Measurements from ENCODE around the gene TTC22.
A peak's percentile ranks its signal among the peaks of the same experiment; 100 is the strongest.

TTC22 gene

DNA sequence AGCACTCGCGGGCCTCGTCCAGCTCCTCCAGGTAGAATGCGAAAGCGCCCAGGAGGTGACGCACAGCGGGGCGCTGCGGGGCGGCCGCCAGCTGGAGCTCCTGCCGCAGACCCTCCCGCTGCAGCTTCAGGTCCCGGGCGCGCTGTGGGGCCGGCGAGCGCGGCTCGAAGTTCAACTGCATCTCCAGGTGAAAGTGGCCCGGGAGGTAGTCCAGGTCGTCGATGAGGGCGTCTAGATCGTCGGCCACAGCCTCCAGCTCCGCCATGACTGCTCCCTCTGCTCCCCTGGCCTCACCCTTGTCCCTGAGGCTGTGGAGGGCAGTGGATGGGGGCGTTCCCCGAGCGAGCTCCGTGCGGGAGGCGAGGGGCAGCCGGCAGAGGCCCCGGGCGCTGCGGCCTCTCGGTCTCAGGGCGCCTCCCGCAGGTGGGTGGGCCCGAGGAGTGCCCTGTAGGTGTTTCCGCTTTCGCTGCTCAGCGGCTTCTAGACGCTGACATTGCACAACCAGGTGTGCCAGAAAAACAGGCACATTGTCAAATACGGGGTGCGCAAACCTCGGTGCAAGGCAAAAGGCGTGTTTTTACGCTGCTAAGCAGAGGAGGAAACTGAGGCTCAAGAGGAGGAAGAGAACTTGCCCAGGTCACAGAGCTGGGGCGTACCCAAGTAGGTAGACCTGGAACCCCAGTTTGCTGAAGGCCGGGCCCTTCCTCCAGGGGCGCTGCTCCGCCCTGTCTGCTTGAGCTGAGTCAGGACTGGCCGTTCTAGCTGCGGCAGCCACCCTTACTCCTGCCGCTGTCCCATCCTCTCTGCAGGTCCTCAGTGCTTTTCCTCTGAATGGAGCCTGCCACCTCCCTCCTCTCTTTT, at the start of gene TTC22:
Gene TTC22, minus strand, starts transcription at position 425 of the 861 bp plus-strand sequence. Its CDS starts 160 bp downstream, at position 265.
- peak; percentile 68 for DNase-seq

DNA sequence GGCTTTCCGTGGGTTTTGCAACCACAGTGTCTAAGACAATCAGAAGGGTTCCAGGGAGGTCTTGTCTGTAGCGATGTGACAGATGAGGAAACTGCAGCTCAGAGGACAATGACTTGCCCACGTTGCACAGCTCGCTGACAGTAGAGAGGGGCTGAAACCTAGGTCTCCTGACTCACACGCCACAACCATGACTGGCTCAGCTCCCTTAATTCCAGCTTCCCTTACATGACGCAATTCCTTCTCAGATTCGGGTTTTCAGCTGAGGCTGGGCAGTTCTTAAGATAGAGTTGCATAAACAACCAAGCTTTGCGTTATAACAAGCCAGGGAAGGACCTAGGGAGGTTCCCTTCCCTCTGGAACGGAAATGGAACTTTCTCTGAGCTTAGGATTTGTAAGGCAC, 49.6 kb upstream of the TTC22 start:
- no peak for DNase-seq

DNA sequence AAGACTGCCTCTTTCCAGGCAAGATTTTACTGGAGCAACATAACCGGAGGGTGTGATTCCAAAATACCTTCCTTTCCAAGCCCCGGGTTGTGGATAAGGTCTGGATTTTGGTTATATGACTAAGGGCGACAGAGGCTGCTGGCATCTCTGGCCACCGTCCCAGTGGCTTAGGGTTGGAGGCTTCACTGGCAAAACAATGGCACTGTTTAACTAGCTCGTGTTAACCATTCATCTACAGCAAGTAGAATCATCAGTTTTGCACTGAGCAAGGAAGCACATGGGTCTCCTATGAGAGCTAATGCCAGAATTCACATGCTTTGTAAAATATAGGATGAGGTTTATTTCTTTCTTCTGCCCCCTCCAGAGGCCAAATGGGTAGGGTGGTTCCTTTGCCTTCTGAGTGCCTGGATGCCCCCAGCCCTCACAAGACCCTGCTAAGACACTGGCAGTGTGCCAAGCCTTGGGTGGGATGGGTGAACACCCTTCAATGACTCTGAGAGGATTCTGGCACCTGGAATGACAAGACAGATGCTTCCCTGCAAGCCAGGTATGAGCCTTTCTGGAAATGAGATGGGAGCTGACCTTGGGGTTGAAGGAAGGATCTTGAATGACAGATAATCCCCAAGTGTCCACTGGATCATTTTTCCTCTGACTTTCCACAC, 49.1 kb upstream of the TTC22 start:
- DNase-seq, result no peak

DNA sequence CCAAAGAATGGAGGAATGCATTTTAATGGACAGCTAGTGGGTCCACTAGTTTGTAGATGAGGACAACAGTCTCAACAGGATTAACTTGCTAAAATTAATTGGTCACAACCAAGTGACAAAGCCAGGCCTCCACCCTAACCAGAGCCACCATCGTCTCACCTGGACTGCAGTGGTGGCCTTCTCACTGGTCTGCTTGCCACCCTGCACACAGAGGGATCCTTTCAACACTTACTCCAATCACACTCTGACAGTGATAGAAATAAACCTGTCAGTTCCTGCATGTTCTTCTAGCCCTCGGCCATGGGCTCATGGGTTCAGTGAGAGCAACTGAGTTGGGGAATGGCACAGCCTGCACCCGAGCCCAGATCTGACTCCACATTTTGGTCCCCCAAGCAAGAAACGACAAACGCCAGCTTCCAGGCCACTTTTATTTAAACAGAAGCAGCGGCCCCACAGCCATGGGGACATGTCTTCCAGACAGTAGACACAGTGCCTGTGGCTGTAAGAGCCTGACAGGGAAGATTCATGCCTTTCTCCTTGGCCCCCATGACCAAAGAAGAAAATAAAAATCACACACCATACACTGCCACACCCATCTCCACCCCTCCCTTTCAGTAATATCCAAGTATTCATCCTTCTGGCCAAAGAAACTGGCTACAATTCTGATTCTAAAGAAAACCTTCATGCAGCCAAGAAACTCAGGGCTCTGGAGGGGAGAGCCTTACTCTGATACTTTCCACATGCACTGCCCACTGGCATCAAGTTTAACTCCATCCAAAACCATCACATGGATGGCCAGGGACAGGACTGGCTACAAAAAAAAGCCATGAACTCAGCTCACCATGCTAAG, 48.3 kb upstream of the TTC22 start:
- DNase-seq, result no peak

DNA sequence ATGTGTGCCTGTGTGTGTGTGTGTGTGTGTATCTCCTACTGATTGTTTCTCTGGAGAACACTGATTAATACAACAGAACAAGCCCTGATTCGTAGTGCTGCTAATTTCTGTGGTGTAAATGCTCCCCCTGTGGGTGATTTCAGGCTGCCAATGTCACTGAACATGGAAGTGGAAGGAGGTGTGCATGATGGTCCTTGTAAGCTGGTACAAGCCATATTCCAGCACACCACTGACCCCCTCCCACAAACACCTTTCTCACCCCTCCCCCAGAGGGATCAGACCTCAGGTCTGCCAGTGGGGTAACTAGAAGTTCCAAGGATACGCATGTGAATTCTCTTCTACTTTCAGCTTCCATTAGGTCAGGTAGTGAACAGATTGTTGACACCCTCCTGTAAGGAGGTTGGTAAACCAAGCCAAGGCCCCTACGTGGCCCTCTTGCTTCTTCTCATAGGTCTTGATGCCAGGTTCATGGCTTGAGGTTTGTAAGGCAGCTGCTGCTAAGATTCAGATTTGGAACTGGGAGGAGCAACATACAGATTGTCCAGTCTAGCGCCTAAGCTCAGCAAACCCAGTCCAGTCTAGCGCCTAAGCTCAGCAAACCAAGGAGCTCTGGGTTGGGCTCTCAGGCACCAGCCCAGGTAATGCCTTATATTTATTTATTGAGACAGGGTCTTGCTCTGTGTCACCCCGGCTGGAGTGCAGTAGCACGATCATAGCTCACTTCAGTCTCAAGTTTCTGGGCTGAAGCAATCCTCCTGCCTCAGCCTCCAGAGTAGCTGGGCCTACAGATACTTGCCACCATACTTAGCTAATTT, 47.2 kb upstream of the TTC22 start:
- DNase-seq, result no peak

DNA sequence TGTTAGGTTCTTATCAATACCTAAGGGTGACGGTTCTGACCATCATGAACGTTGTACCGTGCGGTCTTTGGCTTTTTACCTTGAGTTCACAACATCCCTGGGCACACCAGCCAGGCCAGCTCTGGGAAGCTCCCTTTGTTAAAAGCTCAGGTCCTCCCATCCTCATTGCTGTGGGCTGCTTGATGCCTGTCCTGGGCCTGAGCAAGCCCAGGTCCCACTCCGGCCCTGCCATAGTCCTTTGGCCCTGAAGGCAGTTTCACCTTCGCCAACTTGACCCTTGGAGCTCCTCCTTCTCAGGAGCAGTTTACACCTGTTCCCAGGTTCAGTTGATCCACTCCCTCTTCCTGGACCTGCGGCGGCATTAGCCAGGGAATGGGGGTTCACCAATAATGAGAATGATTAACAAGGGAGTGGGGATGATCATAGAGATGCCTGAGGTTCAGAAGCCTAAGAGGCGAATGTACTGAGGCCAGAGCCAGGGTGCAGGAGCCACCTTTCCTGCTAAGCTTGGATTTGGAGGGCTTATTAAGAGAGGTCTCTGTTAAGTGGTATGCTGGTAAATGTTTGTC, 45.7 kb upstream of the TTC22 start:
- DNase-seq, result no peak

DNA sequence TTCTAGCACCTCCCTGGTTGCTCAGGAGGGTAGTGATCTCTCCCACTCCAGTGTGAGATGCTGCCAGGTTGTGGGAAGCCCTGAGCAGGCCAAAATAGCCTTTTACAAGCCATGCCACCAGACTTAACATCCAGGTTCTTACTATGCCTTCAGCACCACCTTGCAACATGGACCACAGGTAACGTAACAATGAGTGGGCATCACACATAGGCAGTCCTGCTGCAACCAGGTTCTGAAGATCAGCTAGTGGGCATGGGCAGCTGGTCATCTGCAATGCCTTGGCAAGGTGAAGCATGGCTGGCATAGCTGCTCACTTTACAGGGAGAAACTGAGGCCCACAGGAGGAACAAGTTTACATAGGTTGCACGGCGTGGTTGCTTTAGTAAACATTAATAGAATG, 45.2 kb upstream of the TTC22 start:
- no peak for DNase-seq

DNA sequence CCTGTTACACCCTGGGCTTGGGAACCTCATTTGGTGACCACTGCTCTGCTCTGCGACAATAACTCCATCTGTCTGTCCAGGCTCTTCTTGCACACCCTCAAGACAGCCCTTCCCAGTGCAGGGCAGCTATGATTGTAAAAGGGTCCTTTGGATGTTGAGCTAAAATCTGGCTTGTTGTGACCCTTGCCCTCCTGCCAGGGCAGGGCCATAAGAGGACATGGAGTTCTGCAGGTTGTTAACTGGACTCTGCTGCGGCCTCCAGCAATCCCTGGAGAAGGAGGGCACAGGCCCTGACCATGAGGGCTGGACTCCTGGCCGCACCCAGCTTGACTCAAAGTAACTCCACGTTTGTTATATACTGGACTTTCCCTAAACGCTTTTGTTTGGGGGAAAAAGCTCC, 44.6 kb upstream of the TTC22 start:
- no peak for DNase-seq

DNA sequence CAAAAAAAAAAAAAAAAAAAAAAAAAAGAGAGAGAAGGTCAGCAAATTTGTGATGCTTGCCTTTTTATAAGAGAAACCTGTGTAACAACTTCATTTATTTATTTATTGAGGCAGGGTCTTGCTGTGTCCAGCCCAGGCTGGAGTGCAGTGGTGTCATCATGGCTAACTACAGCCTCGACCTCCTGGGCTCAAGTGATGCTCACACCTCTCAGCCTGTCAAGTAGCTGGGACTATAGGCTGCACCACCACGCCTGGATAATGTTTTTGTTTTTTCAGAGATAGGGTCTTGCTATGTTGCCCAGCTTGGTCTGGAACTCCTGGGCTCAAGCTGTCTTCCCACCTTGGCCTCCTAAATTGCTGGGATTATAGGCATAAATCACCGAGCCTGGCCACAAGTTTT, 43.4 kb upstream of the TTC22 start:
- no peak for DNase-seq

DNA sequence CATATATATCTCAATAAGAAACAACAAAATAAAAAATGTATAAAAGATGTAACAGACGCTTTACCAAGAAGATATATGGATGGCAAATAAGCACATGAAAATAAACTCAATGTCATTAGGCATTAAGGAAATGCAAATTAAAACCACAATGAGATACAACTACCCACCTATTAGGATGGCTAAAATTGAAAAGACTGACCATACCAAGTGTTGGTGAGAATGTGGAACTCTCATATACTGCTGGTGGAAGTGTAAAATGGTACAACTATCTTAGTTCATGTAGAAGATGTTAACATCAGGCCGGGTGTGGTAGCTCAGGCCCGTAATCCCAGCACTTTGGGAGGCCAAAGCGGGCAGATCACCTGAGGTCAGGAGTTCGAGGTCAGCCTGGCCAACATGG, 42.3 kb upstream of the TTC22 start:
- DNase-seq, result no peak

DNA sequence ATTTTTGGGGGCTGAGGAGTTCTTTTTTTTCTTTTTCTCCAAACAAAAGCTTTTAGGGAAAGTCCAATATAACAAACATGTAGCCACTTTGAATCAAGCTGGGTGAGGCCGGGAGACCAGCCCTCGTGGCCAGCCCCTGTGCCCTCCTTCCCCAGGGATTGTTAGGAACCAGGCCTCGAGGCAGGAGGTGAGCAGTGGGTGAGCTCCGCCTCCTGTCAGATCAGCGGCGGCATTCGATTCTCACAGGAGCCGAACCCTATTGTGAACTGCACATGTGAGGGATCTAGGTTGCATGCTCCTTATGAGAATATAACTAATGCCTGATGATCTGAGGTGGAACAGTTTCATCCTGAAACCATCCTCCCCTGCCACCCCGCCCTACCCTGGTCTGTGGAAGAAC, 41.8 kb upstream of the TTC22 start:
- no peak for DNase-seq

DNA sequence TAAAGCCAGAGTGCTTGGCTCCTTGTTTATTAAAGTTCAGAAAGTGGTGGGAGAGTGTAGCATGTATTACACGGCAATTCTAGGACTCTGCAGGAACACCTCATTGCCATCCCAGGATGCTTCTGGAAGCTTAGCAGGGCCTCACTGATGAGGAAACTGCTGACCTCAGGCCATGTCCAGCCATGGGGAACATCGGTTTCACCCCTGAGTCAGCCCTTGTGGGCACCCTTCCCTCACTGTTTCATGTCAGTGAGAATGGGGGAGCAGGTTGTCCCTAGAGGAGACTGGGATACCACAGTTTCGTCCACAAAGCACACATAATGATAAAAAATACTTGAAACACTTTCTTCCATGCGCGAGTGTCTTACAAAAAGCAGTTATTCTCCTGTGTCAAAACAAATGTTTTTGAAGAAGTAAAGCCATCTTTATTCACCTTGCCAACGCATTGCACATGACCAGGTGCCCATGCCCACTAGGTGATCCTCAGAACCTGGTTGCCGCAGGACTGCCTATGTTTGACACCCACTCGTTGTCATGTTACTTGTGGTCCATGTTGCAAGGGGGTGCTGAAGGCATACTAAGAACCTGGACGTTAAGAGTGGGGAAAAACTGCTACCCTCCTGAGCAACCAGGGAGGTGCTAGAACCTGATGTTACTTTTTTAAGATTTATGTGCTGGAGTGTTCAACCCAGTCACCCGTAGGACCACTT, 41.2 kb upstream of the TTC22 start:
- no peak for DNase-seq

DNA sequence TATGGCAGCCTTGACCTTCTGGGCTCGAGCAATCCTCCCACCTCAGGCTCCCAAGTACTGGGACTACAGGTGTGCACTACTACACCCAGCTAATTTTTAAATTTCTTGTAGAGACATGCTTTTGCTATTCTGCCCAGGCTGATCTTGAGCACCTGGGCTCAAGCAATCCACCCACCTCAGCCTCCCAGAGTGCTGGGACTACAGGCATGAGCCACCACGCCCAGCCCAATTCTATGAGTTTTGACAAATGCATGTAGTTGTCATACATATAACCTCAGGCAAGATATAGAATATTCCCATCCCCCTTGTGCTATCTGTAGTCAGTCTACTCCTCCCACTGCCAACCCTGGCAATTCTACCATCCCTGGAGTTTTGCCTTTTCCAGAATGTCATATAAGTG, 38.7 kb upstream of the TTC22 start:
- no peak for DNase-seq

DNA sequence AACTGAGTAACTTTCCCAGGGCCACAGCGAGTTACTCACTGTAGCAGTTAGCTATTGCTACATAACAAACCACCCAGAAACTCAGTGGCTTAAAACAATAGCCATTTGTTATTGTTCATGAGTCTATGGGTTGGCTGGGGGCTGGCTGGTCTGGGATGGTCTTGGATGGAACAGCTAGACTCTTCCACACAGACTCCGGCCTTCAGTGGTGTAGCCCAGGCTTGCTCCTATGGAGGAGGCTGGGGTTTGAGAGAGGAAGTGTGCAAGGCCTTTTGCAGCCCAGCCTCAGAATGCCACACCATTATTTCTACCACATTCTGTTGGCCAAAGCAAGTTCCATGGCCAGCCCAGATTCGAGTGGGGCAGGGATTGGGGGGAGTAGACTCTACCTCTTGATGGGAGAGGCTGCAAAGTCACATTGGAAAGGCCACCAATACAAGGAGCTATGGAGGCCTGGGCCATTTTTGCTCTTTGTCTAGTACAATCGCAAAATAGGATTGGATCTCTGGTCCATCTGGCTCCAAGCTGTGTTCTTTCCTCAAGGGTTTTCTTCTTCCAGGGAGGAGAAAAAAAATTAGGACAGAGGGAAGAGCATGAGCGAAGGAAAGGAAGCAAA, 37.5 kb upstream of the TTC22 start:
- DNase-seq, result no peak

DNA sequence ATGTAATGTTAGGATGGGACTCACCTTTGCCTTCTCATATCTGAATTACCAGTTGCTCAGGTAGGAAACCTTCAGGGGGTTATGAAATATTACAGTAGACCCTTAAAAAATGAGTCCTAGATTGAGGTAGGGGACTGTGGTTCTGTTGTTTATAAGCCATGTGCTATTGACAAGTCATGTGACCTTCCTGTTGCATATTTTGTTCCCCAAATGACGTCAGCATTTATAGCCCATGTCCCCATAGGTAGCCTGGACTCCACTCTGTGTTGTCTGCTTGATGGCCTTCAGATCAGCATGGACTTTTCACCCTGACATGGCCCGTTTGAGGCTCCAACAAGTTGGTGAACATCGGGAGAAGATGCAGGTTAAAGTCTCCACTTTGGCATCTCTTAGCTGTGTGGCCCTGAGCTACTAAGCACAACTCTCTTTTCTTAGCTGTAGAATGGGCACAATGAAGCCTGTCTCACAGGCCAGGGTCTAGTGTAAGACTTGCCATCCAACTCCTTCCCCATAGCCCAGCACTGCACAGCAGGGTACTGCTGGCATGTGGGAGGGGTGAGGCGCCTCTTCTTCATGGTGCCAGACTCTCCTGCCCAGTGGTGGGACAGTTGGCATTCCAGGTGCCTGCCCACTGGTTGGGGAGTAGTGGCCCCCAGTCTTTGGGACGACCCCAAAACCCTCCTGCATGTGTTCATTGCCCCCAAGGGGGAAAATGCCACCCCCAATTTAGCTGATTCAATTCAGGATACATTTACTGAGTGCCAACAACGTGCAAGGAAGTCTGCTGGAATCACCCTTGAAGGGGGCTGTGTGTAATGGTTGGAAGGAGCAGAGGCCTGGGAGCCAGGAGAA, 36.1 kb upstream of the TTC22 start:
- DNase-seq, result no peak

DNA sequence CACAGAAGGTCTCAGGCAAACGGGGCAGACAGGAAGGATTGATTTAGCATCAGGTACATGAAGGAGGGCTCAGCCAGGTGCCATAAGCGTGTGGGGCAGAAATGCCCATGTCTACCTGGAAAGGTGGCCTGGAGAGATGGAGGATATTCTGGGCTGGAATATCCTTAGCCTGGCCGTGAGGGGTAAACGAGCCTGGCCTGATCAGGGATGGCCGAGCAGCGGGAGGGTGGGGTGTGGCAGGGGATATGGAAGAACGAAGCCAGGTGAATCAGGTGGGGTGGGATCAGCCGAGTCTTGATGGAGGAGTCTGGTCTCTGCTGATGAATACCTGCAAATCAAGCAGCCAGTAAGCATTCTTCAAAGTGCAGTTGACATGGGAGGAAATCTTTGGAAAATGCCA, 35.5 kb upstream of the TTC22 start:
- no peak for DNase-seq

DNA sequence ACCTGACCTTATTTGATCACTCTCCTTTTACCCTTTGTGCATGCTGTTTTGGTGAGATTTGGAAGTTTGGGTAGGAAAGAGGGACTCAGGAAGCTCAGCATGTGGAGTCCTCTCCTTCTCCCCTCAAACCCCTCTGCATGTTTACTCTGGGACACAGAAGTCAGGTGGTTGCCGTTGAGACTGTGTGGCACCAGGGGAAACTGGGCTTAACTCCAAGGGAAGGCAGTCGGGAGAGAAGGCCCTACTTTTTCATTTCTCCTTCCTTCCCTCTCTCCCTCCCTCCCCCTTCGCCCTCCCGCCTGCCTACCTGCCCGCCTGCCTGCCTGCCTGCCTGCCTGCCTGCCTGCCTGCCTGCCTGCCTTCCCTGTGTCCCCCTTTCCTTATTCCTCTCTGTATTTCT, 34.8 kb upstream of the TTC22 start:
- no peak for DNase-seq

DNA sequence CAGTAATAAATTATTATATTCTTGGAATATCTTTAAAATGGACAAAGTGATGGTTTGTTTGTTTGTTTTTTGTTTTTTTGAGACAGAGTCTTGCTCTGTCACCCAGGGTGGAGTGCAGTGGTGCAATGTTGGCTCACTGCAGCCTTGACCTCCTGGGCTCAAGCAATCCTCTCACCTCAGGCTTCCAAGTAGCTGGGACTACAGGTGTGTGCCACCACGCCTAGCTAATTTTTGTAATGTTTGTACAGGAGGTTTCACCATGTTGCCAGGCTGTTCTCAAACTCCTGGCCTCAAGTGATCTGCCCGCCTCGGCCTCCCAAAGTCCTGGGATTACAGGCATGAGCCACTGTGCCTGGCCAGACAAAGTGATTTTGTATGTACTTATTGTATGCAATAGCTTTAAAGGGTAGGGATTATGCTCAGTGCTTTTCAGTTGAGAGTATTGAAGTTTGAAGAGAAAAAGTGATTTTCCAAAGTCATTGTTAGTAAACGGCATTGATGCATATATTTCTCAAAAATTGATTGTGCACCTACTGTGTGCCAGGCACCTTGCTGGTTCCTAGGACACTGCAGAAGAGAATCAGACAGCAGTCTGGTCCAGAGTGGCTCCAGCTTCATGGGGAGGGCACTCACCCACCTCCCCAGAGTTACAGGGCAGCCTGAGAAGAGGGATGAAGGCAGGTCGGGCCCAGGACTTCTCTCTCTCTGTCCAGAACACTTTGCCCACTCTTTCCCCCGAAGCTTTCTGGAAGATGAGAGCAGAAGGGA, 34.2 kb upstream of the TTC22 start:
- no peak for DNase-seq

DNA sequence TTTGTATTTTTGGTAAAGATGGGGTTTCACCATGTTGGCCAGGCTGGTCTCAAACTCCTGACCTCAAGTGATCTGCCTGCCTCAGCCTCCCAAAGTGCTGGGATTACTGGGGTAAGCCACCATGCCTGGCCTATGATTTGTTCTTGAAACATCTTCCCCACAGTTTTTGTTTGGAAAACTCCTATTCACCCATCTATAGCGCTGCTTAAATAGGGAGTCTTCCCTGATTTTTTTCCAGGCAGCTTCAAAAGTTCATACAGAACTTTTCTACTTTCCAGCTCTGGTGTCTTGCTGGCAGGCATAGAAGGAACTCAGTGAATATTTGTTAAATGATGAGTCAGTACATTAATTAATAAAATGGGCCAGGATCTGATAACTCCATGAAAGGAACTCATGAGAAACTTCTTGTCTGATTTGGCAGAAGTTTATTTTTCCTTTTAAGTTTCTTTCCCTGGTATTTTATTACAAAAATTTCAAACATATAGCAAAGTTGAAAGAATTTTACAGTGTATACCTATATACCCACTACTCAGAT, 33.0 kb upstream of the TTC22 start:
- DNase-seq, result no peak
